HCT116 (cell line): ENCODE measurements around the gene CHN1. TPM values are rescaled to one million over a fixed set of nuclear protein-coding genes. Genes with fewer than 3 reads are reported as not detected.

Experiments used
- ATAC-seq: fragments of 200-7000 bp; cut with Tn5 transposase; 2 replicates; pipeline ENCODE4 v1.9.1; 2020; ENCODE audit warnings: mild to moderate bottlenecking, moderate library complexity
- BruUV-seq: library from RNA; stranded (reverse); fragments of 400-500 nt; replicated peaks from 2 replicates; lab custom pipeline; 2021; lab: Mats Ljungman, UMichigan
- CTCF ChIA-PET: fragments of 300-600 bp; sonication (Branson Sonifier 250); formaldehyde crosslinking; loops from one replicate; lab custom pipeline; 2021; ENCODE audit warnings: antibody characterized with exemption; lab: Charles Lee
- POLR2A ChIA-PET: fragments of 300-600, 350-600 bp; sonication (Branson Sonifier 250); formaldehyde crosslinking; loops from one replicate; lab custom pipeline; 2021; ENCODE audit warnings: antibody characterized with exemption; lab: Charles Lee
- RAD21 ChIA-PET, 2 experiments: fragments of 300-600 bp; sonication (Branson Sonifier 250); formaldehyde crosslinking; loops; one replicate each; lab custom pipeline; 2023; ENCODE audit warnings: low total read pairs in 2 of 2; ENCODE audit not compliant: uncharacterized antibody in 2 of 2, unreplicated experiment in 2 of 2, low non-redundant PET in 1 of 2; lab: Charles Lee
- DNase-seq: peaks from one replicate; pipeline ENCODE4 v3.0.0-alpha.2; 2010; ENCODE audit warnings: low read depth, low spot score
- H2AFZ ChIP-seq: fragments of 200-600 bp; shearing (Covaris generic), sonication (generic); 2 replicates; pipeline ENCODE4 v1.6.1; 2017; ENCODE audit warnings: low read depth, mixed run types, mixed read lengths, antibody characterized with exemption, low read length; ENCODE audit not compliant: poor library complexity, severe bottlenecking
- H3K27ac ChIP-seq: 2 replicates; pipeline ENCODE4 v1.5.1; 2012; ENCODE audit warnings: low read depth, low read length
- H3K27me3 ChIP-seq: fragments of 200-600 bp; sonication (generic); 2 replicates; pipeline ENCODE4 v1.6.1; 2016; ENCODE audit warnings: mixed run types, low read length, mixed read lengths; ENCODE audit not compliant: insufficient read depth
- H3K36me3 ChIP-seq, 2 experiments: fragments of 200-500 bp in 1 of 2; fragments of 200-600 bp in 1 of 2; sonication (Bioruptor generic) in 1 of 2; sonication (generic) in 1 of 2; 2 replicates each; pipeline versions ENCODE4 v1.5.1 to v1.6.1; 2014 to 2016; ENCODE audit warnings: low read length in 2 of 2, inconsistent platforms in 1 of 2, mixed read lengths in 1 of 2, mixed run types in 1 of 2; ENCODE audit not compliant: insufficient read depth in 2 of 2, control insufficient read depth in 1 of 2
- H3K4me1 ChIP-seq, 2 experiments: fragments of 200-600 bp in 1 of 2; sonication (generic) in 1 of 2; 2 replicates each; pipeline versions ENCODE4 v1.5.1 to v1.6.1; 2012 to 2017; ENCODE audit warnings: low read length in 2 of 2, inconsistent platforms in 1 of 2, mild to moderate bottlenecking in 1 of 2, mixed read lengths in 1 of 2, mixed run types in 1 of 2, moderate library complexity in 1 of 2; ENCODE audit not compliant: insufficient read depth in 2 of 2, control insufficient read depth in 1 of 2
- H3K4me2 ChIP-seq: fragments of 200-600 bp; sonication (generic); 2 replicates; pipeline ENCODE4 v1.6.1; 2017; ENCODE audit warnings: mixed run types, low read length, mixed read lengths
- H3K4me3 ChIP-seq, 2 experiments: fragments of 200-600 bp in 1 of 2; sonication (generic) in 1 of 2; replicated peaks in 1 of 2; 2 replicates each; pipeline ENCODE4 v1.5.1; 2011 to 2016; ENCODE audit warnings: low read length in 2 of 2, control low read depth in 1 of 2, low read depth in 1 of 2, mild to moderate bottlenecking in 1 of 2, mixed read lengths in 1 of 2, mixed run types in 1 of 2
- H3K79me2 ChIP-seq: fragments of 200-600 bp; sonication (generic); 2 replicates; pipeline ENCODE4 v1.6.1; 2017; ENCODE audit warnings: mild to moderate bottlenecking, mixed run types, low read length, moderate library complexity, mixed read lengths; ENCODE audit not compliant: insufficient read depth
- H3K9ac ChIP-seq: fragments of 200-600 bp; sonication (generic); 2 replicates; pipeline ENCODE4 v1.6.1; 2016; ENCODE audit warnings: low read length, mixed read lengths
- H3K9me2 ChIP-seq: fragments of 200-600 bp; sonication (generic), shearing (Covaris generic); 2 replicates; pipeline ENCODE4 v1.6.1; 2017; ENCODE audit warnings: mixed run types, mild to moderate bottlenecking, moderate library complexity; ENCODE audit not compliant: insufficient read depth
- H3K9me3 ChIP-seq, 2 experiments: fragments of 200-500 bp in 1 of 2; fragments of 200-600 bp in 1 of 2; sonication (Bioruptor generic) in 1 of 2; sonication (generic) in 1 of 2; 2 replicates each; pipeline ENCODE4 v1.6.1; 2014 to 2017; ENCODE audit warnings: low read length in 2 of 2, mixed read lengths in 2 of 2, inconsistent platforms in 1 of 2, low read depth in 1 of 2, mild to moderate bottlenecking in 1 of 2, mixed run types in 1 of 2, moderate library complexity in 1 of 2; ENCODE audit not compliant: control insufficient read depth in 1 of 2, insufficient read depth in 1 of 2
- H4K20me1 ChIP-seq: fragments of 200-600 bp; sonication (generic), shearing (Covaris generic); 2 replicates; pipeline ENCODE4 v1.6.1; 2017; ENCODE audit warnings: mixed run types, mild to moderate bottlenecking, moderate library complexity; ENCODE audit not compliant: insufficient read depth
- CEBPB ChIP-seq: IDR thresholded peaks from 2 replicates; pipeline ENCODE4 v1.6.1; 2012; ENCODE audit warnings: low read depth
- JUND ChIP-seq: IDR thresholded peaks from 2 replicates; pipeline ENCODE4 v1.6.1; 2012
- POLR2A ChIP-seq: IDR thresholded peaks from 2 replicates; pipeline ENCODE4 v1.7.0; 2011; ENCODE audit warnings: borderline replicate concordance; ENCODE audit not compliant: insufficient read depth, insufficient read length; ENCODE audit errors: extremely low read depth
- POLR2AphosphoS5 ChIP-seq: IDR thresholded peaks from 2 replicates; pipeline ENCODE4 v1.6.1; 2011; ENCODE audit warnings: mild to moderate bottlenecking, low read depth, low read length, moderate library complexity
- RAD21 ChIP-seq: IDR thresholded peaks from 2 replicates; pipeline ENCODE4 v1.6.1; 2012; ENCODE audit warnings: low read depth, mild to moderate bottlenecking
- SIN3A ChIP-seq: IDR thresholded peaks from 2 replicates; pipeline ENCODE4 v1.6.1; 2012; ENCODE audit warnings: low read depth
- SP1 ChIP-seq: IDR thresholded peaks from 2 replicates; pipeline ENCODE4 v1.6.1; 2012; ENCODE audit warnings: low read depth
- SRF ChIP-seq: IDR thresholded peaks from 2 replicates; pipeline ENCODE4 v1.6.1; 2012; ENCODE audit warnings: low read depth
- YY1 ChIP-seq: IDR thresholded peaks from 2 replicates; pipeline ENCODE4 v1.6.1; 2011; ENCODE audit warnings: low read length, low read depth, moderate library complexity, mild to moderate bottlenecking; ENCODE audit not compliant: insufficient replicate concordance; ENCODE audit errors: extremely low read depth
- intact Hi-C: fragments of 100-400 bp; cut with micrococcal nuclease; formaldehyde crosslinking; loops from 2 replicates; pipeline ENCODE4 v1.10.0; 2022
- total RNA-seq: library from RNA; stranded (reverse); gene quantifications from one replicate; pipeline ENCODE4 v1.2.1, GENCODE V29; 2021; ENCODE audit not compliant: unreplicated experiment
- TF ChIP-seq, protein P1 (sequence below), 3 experiments: fragments of 200-600 bp in 1 of 3; sonication (generic) in 1 of 3; IDR thresholded peaks in 2 of 3; conservative IDR thresholded peaks in 1 of 3; 2 replicates each; pipeline ENCODE4 v1.5.1; 2012 to 2017; ENCODE audit warnings: low read depth in 2 of 3, low read length in 2 of 3, antibody characterized with exemption in 1 of 3, borderline replicate concordance in 1 of 3, control low read depth in 1 of 3, mild to moderate bottlenecking in 1 of 3, mixed read lengths in 1 of 3, mixed run types in 1 of 3, moderate library complexity in 1 of 3; ENCODE audit not compliant: insufficient read depth in 1 of 3
- TF ChIP-seq, protein P2 (sequence below): IDR thresholded peaks from 2 replicates; pipeline ENCODE4 v1.6.1; 2012
- TF ChIP-seq, protein P3 (sequence below): IDR thresholded peaks from 2 replicates; pipeline ENCODE4 v1.6.1; 2012

CHN1 gene
- total RNA-seq, 1 experiment from 2014 or later = 3.6 TPM

DNA sequence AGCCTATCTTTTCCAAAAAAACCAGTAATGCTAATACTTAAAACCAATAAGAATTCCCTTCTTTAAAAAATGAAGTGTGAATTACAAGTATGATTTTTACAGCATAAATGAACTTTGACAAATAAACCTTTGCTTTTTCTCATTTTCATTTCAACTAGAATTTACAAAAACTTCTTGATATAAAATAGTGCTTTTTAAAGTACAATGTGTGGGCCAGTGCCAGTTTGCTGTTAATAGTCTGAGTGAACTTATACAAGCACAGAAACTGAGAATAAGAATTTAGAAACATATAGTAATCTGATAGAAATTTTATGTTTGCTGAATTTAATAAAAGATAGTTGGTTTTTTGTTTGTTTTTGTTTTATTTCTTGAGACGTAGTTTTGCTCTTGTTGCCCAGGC lies 197.2 kb downstream of the CHN1 start:
- no peaks in the 10 kb centered on the region for H3K27me3 ChIP-seq
- H3K27ac ChIP-seq = no peak overlapping the region
- H3K79me2 ChIP-seq = no peaks in the 10 kb centered on the region
- no peak overlapping the region for H3K4me2 ChIP-seq
- CTCF ChIA-PET = no interaction called here
- H3K36me3 ChIP-seq = no peaks in the 10 kb centered on the region
- H3K4me3 ChIP-seq = no peak overlapping the region
- TF ChIP-seq, protein P1, sequence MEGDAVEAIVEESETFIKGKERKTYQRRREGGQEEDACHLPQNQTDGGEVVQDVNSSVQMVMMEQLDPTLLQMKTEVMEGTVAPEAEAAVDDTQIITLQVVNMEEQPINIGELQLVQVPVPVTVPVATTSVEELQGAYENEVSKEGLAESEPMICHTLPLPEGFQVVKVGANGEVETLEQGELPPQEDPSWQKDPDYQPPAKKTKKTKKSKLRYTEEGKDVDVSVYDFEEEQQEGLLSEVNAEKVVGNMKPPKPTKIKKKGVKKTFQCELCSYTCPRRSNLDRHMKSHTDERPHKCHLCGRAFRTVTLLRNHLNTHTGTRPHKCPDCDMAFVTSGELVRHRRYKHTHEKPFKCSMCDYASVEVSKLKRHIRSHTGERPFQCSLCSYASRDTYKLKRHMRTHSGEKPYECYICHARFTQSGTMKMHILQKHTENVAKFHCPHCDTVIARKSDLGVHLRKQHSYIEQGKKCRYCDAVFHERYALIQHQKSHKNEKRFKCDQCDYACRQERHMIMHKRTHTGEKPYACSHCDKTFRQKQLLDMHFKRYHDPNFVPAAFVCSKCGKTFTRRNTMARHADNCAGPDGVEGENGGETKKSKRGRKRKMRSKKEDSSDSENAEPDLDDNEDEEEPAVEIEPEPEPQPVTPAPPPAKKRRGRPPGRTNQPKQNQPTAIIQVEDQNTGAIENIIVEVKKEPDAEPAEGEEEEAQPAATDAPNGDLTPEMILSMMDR (IDR thresholded peaks at IDR 0.05 in 2 of 3, conservative IDR thresholded peaks at IDR 0.05 in 1 of 3; ENCODE audit: borderline replicate concordance in 1 of 3, insufficient read depth in 1 of 3, low read depth in 2 of 3, low read length in 2 of 3) = no peak
- POLR2A ChIA-PET = no interaction called here
- H4K20me1 ChIP-seq = no peaks in the 10 kb centered on the region
- no peaks in the 10 kb centered on the region for H3K9me3 ChIP-seq
- intact Hi-C loops = no loop called here
- RAD21 ChIA-PET = no interaction called here
- no peaks in the 10 kb centered on the region for H3K4me1 ChIP-seq
- no peak overlapping the region for H3K9ac ChIP-seq
- H2AFZ ChIP-seq = no peak overlapping the region
- no TSS peak for BruUV-seq
- ATAC-seq = no peak
- no peak for DNase-seq
- H3K9me2 ChIP-seq = no peaks in the 10 kb centered on the region

DNA sequence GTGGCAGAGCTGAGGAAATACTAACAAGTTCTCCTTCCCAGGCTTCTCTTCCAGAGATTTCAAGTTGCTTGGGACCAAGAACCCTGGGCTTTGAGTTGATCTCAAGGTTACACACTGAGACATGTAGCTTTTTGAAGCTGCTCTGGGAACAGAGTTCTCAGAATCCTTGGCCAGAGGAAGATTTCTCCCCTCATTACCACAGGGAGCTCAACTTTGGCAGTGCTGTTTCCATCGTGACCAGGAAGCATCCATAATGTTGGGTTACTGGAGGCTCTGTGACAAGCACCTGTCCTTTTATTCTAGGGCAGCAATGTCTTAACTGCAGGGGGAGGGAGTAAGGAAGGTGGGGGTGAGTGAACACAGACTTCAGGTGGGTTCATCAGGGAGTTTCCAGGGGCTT lies 199.4 kb downstream of the CHN1 start:
- no peak overlapping the region for H3K9ac ChIP-seq
- no peak overlapping the region for H3K4me3 ChIP-seq
- H3K79me2 ChIP-seq = no peaks in the 10 kb centered on the region
- H3K27ac ChIP-seq = no peak overlapping the region
- no peaks in the 10 kb centered on the region for H3K4me1 ChIP-seq
- no peak overlapping the region for H2AFZ ChIP-seq
- H3K4me2 ChIP-seq = no peak overlapping the region
- RAD21 ChIA-PET = no interaction called here
- intact Hi-C loops = no loop called here
- no peaks in the 10 kb centered on the region for H3K9me3 ChIP-seq
- no peaks in the 10 kb centered on the region for H3K36me3 ChIP-seq
- no peak for DNase-seq
- no peaks in the 10 kb centered on the region for H3K27me3 ChIP-seq
- no peak for ATAC-seq
- TF ChIP-seq YY1 (no peak), SP1 (no peak), POLR2A (no peak), SRF (no peak), SIN3A (no peak), POLR2AphosphoS5 (no peak), RAD21 (no peak), CEBPB (no peak), JUND (no peak)
- TF ChIP-seq, protein P2, sequence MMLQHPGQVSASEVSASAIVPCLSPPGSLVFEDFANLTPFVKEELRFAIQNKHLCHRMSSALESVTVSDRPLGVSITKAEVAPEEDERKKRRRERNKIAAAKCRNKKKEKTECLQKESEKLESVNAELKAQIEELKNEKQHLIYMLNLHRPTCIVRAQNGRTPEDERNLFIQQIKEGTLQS = no peak
- TF ChIP-seq, protein P3, sequence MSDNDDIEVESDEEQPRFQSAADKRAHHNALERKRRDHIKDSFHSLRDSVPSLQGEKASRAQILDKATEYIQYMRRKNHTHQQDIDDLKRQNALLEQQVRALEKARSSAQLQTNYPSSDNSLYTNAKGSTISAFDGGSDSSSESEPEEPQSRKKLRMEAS = no peak
- no peaks in the 10 kb centered on the region for H4K20me1 ChIP-seq
- POLR2A ChIA-PET = no interaction called here
- BruUV-seq = no TSS peak
- CTCF ChIA-PET = no interaction called here
- no peaks in the 10 kb centered on the region for H3K9me2 ChIP-seq
